ENCODE results near the gene NHLRC4.

Gene NHLRC4

GRCh38 chr16:553601-554296, 13.1 kb upstream of the NHLRC4 start:
- no peak for DNase-seq (ENCODE audit: low read depth)

GRCh38 chr16:554297-554621, 12.5 kb upstream of the NHLRC4 start:
- no peak for DNase-seq (ENCODE audit: low read depth)

GRCh38 chr16:554640-555365, 12.0 kb upstream of the NHLRC4 start:
- no peak for DNase-seq (ENCODE audit: low read depth)

GRCh38 chr16:555528-556473, 11.0 kb upstream of the NHLRC4 start:
- no peak for DNase-seq (ENCODE audit: low read depth)

GRCh38 chr16:556474-557173, 10.2 kb upstream of the NHLRC4 start:
- DNase-seq (ENCODE audit: low read depth) = no peak

- no peak for DNase-seq (ENCODE audit: low read depth)
Observed at GRCh38 chr16:557463-558297, 9.1 kb upstream of the NHLRC4 start.

GRCh38 chr16:558298-559020, 8.3 kb upstream of the NHLRC4 start:
- no peak for DNase-seq (ENCODE audit: low read depth)

GRCh38 chr16:559021-559380, 7.8 kb upstream of the NHLRC4 start:
- DNase-seq (ENCODE audit: low read depth) = no peak

- DNase-seq (ENCODE audit: low read depth) = no peak
Observed at GRCh38 chr16:559411-560203, 7.2 kb upstream of the NHLRC4 start.

- DNase-seq (ENCODE audit: low read depth) = no peak
Observed at GRCh38 chr16:560204-560700, 6.6 kb upstream of the NHLRC4 start, which contains the start of gene PRR35. PRR35 (plus strand) TSS chr16:560394; CDS start chr16:563295, 2,901 bp downstream.

- DNase-seq (ENCODE audit: low read depth) = no peak
Observed at GRCh38 chr16:560701-561412, 5.9 kb upstream of the NHLRC4 start.

GRCh38 chr16:561413-561794, 5.4 kb upstream of the NHLRC4 start:
- no peak for DNase-seq (ENCODE audit: low read depth)

- no peak for DNase-seq (ENCODE audit: low read depth)
Observed at GRCh38 chr16:561957-562938, 4.6 kb upstream of the NHLRC4 start.

- no peak for DNase-seq (ENCODE audit: low read depth)
Observed at GRCh38 chr16:563072-563644, 3.6 kb upstream of the NHLRC4 start.

GRCh38 chr16:564690-565418, 2.0 kb upstream of the NHLRC4 start:
- DNase-seq (ENCODE audit: low read depth) = no peak

Data from stimulated activated CD8-positive, alpha-beta memory T cell treated with anti-CD3 and anti-CD28 coated beads, Interleukin-7, amount 100 ng/mL, for 24 hours (primary cell).